ENCODE results near the gene MESP2. TPM values are rescaled to one million over a fixed set of nuclear protein-coding genes. Genes with fewer than 3 reads are reported as not detected.

Gene MESP2
- total RNA-seq, 1 experiment from 2014 or later, result not detected

DNA sequence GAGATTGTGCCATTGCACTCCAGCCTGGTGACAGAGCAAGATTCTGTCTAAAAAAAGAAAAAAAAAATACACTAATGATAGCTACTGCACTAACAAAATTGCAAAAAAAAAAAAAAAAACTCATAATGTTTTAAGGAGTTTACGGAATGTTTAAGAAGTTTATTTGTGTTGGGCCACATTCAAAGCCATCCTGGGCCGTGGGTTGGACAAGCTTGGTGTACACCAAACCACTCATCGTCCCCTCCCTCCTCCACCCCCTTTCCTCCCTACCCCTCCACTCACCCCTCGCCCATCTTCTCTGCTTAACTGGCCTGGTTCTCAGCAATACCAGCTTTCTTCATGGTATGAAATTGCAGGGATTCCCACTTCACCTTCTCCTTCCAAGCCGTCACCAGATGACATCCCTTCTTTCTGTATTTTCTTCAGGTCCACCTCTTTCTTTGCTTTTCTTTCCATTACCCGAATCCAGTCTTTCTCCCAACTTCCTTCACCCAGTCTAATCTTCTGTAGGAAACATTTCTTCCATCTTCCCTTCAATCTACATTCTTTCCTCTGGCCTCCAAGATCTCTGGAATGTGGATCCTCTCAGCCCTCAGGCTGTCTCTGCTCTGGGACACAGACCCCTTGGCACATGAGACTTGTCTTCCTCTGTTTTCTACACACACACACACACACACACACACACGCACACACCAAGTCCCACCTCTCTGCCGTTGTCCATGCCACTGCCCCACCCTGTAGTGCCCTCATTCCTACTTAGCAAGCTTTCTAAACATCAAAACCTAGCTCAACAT lies 21.6 kb upstream of the MESP2 start:
- DNase-seq (ENCODE audit: low spot score), result no peak

DNA sequence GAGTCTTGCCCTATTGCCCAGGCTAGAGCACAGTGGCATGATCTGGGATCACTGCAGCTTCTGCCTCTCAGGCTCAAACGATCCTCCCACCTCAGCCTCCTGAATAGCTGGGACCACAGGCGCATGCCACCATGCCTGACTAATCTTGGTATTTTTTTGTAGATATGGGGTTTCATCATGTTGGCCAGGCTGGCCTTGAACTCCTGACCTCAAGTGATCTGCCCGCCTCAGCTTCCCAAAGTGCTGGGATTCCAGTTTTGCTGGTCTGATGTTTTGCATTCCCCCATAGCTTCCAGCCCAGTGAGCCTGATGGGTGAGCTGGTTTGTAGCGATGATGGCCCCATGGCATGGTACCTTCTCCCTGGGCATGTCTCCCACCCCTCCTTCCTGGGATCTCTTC lies 20.4 kb upstream of the MESP2 start:
- no peak for DNase-seq (ENCODE audit: low spot score)

DNA sequence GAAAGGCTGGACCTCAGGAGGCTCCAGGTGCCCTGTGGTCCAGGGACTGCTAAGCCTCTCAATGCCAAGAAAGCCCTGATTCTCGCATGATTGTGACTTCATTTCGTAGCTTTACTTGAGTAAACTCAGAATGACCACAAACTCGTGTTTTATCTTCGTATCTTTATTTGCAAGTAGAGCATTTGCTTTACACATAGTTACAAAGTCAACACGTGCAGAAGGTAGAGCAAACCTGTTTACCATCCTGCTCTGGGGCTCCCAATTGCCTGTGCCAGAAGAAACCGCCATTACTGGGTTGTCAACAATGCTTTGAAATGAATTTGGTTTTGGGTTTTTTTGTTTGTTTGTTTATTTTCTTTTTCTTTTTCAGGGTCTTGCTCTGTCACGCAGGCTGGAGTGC lies 19.2 kb upstream of the MESP2 start:
- DNase-seq (ENCODE audit: low spot score), result peak; percentile 35

DNA sequence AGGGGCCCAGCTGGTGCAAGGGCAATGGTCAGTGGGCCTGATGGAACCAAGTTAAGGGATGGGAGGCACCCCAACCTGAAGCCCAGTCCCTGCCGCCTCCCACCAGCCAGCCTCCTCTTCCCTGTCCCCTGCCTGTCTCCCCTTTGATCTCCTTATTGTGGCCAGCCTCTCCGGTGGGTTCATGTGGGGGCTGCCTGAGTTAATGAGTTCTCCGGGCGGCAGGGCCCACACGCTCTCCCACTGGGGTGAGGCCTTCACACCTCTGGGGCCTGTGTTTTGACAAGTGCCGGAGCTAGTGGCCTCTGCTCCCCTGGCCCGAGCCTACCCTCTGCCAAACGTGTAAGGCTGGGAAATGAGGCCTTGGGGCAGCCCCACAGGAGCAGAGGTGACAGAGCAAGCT lies 17.8 kb upstream of the MESP2 start:
- no peak for DNase-seq (ENCODE audit: low spot score)

DNA sequence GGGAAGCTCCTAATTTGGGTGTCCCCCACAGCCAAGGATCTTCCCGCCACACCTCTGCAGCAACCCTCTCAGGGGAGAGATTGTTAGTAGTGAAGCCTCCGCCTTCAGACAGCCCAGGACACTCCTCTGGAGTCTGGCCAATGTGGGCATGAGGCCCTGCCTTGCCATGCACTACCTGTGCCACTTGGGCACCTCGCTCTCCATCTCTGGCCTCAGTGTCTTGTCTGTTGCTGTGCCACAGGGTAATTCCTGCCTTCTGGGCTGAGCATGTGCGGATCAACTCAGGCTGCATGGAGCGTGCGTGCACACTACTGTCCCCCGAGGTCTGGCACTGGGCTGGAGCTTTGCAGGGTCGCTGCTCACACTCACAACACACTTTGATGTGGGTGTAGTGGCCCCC lies 17.2 kb upstream of the MESP2 start:
- DNase-seq (ENCODE audit: low spot score), result no peak

DNA sequence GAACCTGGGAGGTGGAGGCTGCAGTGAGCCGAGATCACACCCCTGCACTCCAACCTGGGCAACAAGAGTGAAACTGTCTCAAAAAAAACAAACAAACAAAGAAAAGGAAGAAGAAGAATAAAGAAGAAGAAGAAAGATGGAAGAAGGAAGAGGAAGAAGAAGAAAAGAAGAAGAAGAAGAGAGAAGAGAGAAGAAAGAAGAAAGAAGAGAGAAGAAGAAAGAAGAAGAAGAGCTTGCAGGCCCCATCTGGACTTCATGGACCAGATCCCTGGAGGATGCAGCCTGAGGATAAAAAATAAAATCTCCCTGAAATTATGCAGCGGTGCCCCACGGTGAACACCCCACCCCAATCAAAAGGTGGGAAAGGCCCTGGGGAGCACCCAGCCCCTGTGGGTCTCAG lies 16.3 kb upstream of the MESP2 start:
- DNase-seq (ENCODE audit: low spot score), result no peak

DNA sequence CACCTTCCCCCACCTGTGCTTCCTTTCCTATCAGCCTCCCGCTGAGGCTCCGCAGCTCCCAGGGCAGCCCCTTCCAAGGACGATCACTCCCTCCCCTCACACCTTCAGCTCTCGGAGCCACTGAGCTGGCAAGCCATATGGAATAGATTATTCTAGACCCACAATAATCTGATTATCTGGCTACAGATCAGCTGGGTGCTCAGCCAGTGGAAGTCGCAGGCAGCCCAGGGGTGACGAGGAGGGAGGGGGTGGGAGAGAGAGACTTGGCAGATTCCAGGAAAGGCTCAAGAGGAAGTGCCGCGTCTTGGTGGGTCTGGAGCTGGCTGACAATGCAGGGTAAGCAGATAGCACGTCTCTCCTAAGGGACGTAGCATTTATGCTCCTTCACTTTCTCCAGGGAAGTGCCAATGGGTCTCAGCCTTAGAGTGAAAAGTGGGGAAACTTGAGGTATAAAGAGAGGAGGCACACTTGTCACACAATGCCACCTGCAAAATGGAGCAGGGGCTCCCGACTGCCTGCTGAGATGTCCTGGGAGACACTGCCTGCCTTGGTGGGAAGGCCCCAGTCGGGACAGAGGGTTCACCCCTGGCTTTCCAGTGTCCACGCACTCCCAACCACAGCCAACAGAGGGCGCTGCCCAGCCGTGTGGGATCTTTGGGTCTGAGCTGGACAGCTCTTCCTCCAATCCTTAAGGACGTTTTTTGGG lies 15.7 kb upstream of the MESP2 start:
- DNase-seq (ENCODE audit: low spot score), result peak; percentile 60

DNA sequence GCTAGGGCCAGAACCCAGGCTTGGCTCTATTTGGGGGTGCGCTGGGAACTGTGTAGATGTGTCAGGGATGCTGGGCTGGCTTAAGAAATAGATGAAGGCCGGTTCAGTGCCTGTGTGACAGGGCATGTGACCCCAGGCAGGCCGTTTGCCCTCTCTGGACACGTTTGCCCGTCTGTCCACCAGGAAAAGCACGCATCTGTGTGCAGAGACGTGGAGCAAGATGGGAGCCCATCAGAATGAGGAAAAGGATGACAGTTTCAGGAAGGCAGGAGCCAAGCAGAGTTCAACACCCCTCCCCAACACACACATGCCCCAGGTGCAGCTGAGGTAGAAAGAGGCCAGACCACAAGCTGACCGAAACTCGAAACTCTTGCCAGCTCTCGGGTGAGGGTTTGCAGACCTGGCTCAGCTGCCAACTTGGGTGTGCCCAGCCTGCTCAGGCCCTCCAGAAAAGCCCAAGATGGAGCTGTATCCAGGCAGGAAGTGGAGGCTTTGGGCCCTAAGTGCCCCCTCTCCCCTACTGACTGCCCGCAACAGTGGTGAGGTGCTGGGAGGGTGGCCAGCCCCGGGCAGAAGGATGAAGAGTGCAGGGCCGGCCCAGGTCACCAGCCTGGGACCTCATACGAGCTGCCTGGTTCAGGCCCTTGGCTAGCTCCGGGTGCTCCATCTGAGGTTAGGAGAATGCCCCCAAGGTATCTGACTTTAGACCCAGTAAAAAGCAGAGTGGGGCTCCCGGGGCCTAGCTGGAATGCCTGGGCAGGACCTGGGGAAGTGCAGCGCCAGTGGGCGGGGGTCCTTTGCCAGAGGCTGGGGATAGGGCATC lies 14.9 kb upstream of the MESP2 start:
- DNase-seq (ENCODE audit: low spot score), result no peak

DNA sequence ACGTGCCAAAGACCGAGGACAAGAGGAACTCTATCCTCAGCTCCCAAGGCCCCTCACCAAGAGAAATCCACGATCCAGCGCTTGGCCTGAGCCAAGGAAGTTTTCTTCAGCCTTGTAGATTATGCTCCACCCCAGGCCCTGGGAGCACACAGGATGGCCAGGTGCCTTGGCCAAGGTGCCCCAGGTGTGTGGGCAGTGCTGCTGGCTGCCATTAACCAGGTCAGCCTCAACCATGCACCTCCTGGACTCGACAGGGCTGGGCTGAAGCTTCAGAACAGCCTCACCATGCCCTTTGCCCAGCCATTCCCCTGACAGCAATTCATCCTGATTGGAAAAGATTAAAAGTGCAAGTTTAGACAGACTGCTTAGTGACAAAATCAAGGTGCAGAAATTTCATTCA lies 14.2 kb upstream of the MESP2 start:
- DNase-seq (ENCODE audit: low spot score), result no peak

DNA sequence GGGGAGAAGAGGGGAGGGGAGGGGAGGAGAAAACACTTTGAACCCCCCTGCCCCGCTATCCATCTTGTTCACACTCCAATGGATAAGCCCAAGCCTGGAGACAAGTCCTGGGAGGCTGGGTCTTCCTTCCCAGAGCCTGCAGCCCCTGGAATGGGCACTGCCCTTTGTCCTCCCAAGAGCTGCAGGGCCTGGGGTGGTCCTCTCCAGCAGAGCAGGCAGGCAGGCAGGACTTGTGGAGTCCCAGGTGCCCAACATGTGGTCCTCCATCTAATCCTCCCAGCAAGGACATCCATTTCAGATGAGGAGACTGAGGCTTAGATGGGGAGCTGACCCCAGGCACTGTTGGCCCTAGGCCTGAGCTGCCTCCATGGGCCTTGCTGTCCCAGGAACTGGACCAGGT lies 10.4 kb upstream of the MESP2 start:
- DNase-seq (ENCODE audit: low spot score), result no peak

DNA sequence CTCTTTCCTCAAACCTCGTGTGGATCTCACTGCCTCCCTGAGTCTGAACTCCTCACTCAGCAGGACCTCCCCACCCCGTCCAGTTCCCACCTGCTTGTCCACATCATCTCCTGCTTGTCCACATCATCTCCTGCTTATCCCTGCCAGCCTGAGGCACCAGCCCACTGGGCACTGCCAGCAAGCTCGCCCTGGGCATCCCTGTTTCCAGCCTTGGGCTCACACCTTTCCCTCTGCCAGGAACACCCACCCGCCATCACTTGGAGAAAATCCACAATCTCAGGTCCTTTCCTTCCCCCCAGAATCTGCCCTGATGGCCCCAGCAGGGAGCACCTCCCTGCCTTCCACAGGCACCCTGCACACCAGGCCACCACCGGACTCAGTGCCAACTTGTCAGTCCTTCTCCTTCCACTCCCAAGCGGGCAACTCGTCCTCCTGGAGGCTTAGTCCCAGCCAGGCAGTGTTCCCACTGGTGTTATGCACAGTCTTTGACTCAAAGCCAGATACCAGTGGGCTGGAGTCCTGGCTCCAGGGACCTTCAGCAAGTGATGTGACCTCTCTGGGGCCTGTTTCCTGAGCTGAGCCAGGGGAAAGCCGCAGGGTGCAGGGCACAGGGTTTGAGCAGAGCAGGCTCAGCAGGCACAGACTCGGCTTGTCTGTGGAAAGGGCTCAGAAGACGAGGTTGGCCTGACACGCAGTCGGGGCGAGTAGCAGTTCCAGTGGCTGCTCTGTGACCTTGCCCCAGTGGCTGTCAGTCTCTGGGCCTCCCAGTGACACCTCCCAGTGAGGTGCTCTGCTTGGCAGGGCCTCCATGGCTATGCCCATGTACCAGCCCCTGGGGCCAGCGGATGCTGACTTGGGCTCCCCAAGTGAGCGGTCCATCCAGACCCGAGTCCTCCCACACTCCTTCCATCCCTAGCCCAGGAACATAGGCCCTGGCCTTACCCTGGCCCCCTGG lies 9.5 kb upstream of the MESP2 start:
- no peak for DNase-seq (ENCODE audit: low spot score)

DNA sequence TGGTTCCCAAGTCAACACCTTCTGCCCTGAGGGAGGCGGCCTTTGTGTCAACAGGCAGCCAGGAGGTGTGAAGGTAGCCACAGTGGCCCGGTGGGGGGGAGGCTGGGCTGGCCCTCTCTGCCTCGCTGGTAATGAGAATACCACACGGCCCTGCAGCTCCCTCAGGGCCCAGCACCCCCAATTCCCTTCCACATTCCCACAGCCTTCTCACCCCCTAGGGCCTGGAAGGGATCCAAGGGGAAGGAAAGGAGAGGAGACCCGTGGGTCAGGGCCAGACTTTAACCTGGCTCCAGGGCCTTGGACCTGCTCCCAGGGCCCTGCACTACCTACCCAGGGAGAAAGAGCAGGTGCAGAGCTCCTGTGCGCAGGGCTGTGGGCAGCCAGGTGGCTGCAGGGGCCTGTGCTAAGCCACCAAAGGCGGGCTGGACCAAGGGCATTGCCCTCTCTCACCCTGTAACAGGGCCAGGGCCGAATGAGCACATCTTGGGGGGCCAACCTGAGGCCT lies 8.7 kb upstream of the MESP2 start:
- no peak for DNase-seq (ENCODE audit: low spot score)

DNA sequence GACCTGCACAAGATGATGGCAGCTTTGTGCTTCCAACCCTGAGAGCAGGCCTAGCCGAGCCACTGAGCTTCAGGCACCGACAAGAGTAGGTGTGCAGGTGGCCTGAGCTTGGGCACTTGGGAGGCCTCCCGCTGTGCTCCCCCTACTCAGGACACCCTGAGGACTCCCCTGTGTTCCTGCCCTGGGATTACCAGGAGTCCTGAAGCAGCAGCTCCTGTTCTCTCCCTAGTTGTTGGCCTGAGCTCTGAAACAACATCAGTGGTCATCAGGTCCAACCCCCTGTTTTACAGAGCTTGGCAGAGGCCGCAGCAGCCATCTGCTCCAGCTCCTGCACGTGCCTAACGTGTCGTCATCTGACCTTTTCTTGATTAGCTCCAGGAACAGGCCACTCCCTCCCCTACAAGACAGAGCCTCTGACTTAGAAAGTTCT lies 8.0 kb upstream of the MESP2 start:
- no peak for DNase-seq (ENCODE audit: low spot score)

DNA sequence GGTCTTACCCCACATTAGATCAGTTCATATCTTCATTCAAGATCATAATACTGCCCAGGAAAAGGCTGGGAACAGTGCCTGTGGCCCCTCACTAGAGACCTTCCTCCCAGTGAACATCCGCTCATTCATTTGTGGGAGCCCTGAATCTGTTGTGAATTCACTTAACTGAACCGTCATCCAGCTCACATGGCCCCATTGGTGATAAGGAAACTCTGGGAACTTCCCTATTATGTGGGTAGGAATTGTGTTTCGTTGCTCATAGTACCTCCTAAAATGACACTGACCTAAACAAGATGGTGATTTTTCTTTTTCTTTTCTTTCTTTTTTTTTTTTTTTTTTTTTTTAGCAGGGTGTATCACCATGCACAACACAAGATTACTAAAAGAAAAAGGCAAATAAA lies 6.8 kb upstream of the MESP2 start:
- DNase-seq (ENCODE audit: low spot score), result no peak

DNA sequence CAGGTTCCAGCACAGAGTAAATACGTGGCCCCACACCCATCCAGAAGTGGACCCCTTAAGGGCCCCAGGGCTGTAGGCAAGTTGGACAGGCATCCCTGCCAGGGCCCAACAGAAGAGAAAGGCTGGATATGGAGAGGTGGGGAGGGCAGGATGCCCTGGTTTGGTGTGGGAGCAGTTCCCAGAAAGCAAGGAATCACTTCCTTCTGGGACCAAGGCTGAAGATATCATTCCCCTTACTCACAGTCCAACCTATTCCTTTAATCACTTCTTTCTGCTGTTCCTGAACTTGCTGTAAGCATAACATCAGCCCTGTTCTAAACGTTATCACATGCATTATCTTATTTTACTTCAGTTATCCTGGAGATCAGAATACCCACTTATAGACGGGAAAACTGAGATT lies 6.1 kb upstream of the MESP2 start:
- DNase-seq (ENCODE audit: low spot score), result no peak

DNA sequence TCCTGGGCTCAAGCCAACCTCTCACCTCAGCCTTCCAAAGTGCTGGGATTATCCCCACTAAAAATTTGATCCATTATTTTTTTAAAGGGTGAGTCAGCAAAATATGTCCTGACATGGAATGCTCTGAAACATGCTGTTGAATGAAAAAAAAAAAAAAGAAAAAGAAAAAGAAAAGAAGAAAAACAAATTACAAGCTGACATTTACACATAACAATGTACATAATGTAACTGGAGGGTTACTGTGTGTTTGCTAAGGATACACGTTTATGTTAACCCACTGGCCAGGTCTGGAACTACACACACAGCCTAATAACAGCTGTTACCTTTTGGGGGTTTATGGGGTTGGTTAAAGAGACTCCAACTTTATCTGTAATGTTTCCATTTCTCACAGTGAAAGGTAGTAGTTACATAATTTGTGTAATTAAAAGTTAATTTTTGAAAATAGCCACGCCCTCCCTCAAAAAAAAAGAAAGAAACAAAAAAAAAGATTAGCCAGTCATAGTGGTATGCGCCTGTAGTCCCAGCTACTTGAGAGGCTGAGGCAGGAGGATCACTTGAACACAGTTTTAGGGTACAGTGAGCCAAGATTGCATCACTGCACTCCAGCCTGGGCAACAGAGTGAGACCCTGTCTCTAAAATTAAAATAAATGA lies 3.1 kb upstream of the MESP2 start:
- peak; percentile 33 for DNase-seq (ENCODE audit: low spot score)

DNA sequence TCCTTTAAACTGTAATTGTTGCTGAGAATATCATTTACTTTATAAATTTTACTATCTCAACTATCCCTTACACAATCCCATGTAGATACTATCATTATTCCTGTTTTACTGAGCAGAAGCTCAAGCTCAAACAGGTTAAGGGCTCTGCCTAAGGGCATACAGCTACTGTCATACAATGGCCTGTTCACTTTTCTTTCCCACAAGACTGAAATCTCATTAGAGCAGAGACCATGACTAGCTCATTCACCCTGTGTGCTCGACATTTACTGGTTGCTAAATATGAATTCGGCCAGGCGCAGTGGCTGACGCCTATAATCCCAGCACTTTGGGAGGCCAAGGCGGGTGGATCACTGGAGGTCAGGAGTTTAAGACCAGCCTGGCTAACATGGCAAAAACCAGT lies 1.6 kb upstream of the MESP2 start:
- no peak for DNase-seq (ENCODE audit: low spot score)

DNA sequence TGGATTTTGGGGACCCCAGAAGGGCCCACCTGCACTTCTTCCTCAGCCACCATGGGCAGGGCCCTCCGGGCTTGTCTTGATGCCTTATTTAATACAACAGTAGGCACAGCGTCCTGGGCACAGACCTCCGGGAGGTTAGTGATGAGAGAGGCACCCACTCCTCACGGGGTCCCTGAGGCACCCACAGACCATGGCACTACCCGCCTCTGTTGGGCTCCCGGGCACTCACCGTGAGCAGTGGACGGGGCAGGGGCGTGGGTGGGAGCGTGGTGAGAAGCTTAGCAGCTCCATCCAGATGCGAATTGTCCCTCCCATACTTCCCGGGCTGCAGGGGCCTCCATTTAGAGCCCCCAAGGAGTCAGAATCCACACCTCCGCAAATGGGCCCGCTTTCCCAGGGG lies 317 bp upstream of the MESP2 start:
- DNase-seq (ENCODE audit: low spot score), result no peak

DNA sequence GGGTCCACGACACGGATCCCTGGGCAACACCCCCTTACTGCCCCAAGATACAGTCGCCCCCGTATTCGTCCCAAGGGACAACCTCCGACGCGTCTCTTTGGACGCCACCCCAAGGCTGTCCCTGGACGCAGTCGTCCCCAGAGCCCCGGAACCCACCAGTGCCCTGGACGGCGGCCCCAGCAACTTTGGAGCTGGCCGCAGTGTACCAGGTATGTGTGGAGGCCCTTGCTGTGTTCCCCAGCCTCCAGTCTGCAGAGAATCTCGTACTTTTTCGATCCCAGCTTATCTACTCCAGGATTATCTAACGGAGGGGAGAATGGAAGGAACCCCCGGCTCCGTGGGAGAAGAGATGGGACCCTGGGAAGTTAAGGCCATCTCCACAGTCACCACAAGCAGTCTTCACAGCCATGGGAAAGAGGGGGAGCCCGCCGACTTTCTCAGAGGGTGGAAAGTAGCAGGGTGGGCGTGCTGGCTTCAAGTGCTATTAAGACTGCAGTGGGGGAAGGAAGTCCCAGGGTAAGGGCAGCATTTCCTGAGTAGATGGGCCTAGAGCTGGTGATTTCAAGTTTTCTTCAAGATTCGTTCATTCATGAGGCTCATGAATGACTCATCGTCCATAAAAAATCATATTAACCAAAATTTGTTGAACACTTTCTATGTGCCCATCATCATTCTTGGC lies 1.1 kb downstream of the MESP2 start:
- no peak for DNase-seq (ENCODE audit: low spot score)

DNA sequence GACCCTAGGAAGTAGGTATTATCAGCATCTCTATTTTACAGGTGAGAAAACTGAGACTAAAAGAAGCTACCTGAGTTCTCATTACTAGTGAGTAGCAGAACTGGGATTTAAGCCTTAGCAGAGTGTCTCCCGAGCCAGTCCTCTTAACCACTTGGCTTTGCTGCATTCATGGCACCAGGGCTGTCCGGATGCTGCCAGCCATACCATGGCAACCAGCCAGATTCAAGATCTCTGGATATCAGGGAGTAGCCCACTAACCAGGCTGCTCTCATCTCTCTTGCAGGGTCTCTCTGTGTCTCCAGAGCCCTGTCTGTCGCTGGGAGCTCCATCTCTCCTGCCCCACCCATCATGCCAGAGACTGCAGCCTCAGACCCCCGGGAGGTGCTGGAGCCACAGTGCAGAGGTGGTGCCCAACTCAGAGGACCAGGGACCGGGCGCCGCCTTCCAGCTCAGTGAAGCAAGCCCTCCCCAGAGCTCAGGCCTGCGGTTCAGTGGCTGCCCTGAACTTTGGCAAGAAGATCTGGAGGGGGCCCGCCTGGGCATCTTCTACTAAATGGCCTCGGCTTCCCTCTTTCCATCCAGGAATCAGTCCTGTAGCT lies 1.7 kb downstream of the MESP2 start:
- DNase-seq (ENCODE audit: low spot score), result no peak

All from H4 (cell line).